Body of pancreas (tissue), 4 donors: ENCODE data around the gene IKZF1.

ENCODE experiments used
- CTCF ChIP-seq, 7 experiments: fragments of 450-650 bp in 4 of 7; fragments of 200-600 bp in 3 of 7; sonication (generic) in 3 of 7; IDR thresholded peaks; one replicate each; pipeline ENCODE4 v1.5.1; 2016 to 2019; ENCODE audit warnings: antibody characterized with exemption in 7 of 7
- POLR2A ChIP-seq, 3 donors: fragments of 450-650 bp; IDR thresholded peaks; one replicate each; pipeline ENCODE4 v1.6.1; 2016; ENCODE audit warnings: antibody characterized with exemption in 3 of 3, mild to moderate bottlenecking in 2 of 3

GRCh38 chr7:50281680-50282445, 22.7 kb upstream of the IKZF1 start:
- no peak for TF ChIP-seq CTCF (IDR thresholded peaks at IDR 0.05)
- no peak for TF ChIP-seq POLR2A (IDR thresholded peaks at IDR 0.05)
